MG63 (cell line): ENCODE measurements around the gene NR4A3. TPM values are rescaled to one million over a fixed set of nuclear protein-coding genes. Genes with fewer than 3 reads are reported as not detected.
"Not testable (repeated sequence)": the region's sequence is repeated elsewhere in the genome, so short reads cannot be mapped to it uniquely, and the experiment has no call there.

Experiments used
- DNase-seq: peaks from one replicate; pipeline ENCODE4 v3.0.0-alpha.2; 2020
- H3K27me3 ChIP-seq: fragments of 250-450 bp; sonication (Bioruptor Pico); 2 replicates; pipeline ENCODE4 v1.5.1; 2020; ENCODE audit warnings: mild to moderate bottlenecking, moderate library complexity
- H3K36me3 ChIP-seq: fragments of 250-450 bp; sonication (Bioruptor Pico); 2 replicates; pipeline ENCODE4 v1.5.1; 2020; ENCODE audit warnings: mild to moderate bottlenecking, moderate library complexity
- H3K4me3 ChIP-seq: fragments of 250-450 bp; sonication (Bioruptor Pico); 2 replicates; pipeline ENCODE4 v1.5.1; 2020; ENCODE audit warnings: mild to moderate bottlenecking, moderate library complexity
- H3K9me3 ChIP-seq: fragments of 250-450 bp; sonication (Bioruptor Pico); 2 replicates; pipeline ENCODE4 v1.5.1; 2020; ENCODE audit warnings: mild to moderate bottlenecking, moderate library complexity
- total RNA-seq: library from RNA; depleted of rRNA; stranded (reverse); fragments of >200 nt; shearing (Covaris generic); gene quantifications from 2 replicates; pipeline ENCODE4 v1.2.3, GENCODE V29; 2014; ENCODE audit warnings: low replicate concordance

The NR4A3 gene
- total RNA-seq, 1 experiment from 2014 or later: not detected

- DNase-seq: no peak
- Histone ChIP-seq H3K27me3 (no peaks in the 10 kb centered on the region), H3K9me3 (no peaks in the 10 kb centered on the region), H3K4me3 (no peak overlapping the region), H3K36me3 (no peaks in the 10 kb centered on the region)
Observed at GRCh38 chr9:99855467-99856176, 33.9 kb downstream of the NR4A3 start.

GRCh38 chr9:99857576-99857975 is 35.9 kb downstream of the NR4A3 start:
- not testable (repeated sequence) for H3K36me3 ChIP-seq, H3K9me3 ChIP-seq, DNase-seq, H3K4me3 ChIP-seq, H3K27me3 ChIP-seq

GRCh38 chr9:99858087-99858486 is 36.4 kb downstream of the NR4A3 start:
- H3K27me3 ChIP-seq: no peaks in the 10 kb centered on the region
- no peak for DNase-seq
- no peak overlapping the region for H3K4me3 ChIP-seq
- no peaks in the 10 kb centered on the region for H3K36me3 ChIP-seq
- H3K9me3 ChIP-seq: no peaks in the 10 kb centered on the region

GRCh38 chr9:99859243-99859980 is 37.7 kb downstream of the NR4A3 start:
- H3K4me3 ChIP-seq: no peak overlapping the region

GRCh38 chr9:99860266-99860665 is 38.6 kb downstream of the NR4A3 start:
- no peaks in the 10 kb centered on the region for H3K36me3 ChIP-seq
- no peak overlapping the region for H3K4me3 ChIP-seq
- no peaks in the 10 kb centered on the region for H3K9me3 ChIP-seq
- no peaks in the 10 kb centered on the region for H3K27me3 ChIP-seq
- DNase-seq: no peak

More at GRCh38 chr9:99859243-99859980, 37.7 kb downstream of the NR4A3 start:
- Histone ChIP-seq H3K27me3 (no peaks in the 10 kb centered on the region), H3K9me3 (no peaks in the 10 kb centered on the region), H3K36me3 (no peaks in the 10 kb centered on the region)
- peak; percentile 7 for DNase-seq

- Histone ChIP-seq H3K9me3 (no peaks in the 10 kb centered on the region), H3K4me3 (no peak overlapping the region), H3K27me3 (no peaks in the 10 kb centered on the region), H3K36me3 (no peaks in the 10 kb centered on the region)
- no peak for DNase-seq
Observed at GRCh38 chr9:99863955-99864354, 42.3 kb downstream of the NR4A3 start.

- Histone ChIP-seq H3K36me3 (no peaks in the 10 kb centered on the region), H3K9me3 (no peaks in the 10 kb centered on the region), H3K27me3 (no peaks in the 10 kb centered on the region), H3K4me3 (no peak overlapping the region)
- no peak for DNase-seq
Observed at GRCh38 chr9:99866398-99866797, 44.7 kb downstream of the NR4A3 start.

- Histone ChIP-seq H3K9me3 (no peaks in the 10 kb centered on the region), H3K4me3 (no peak overlapping the region), H3K36me3 (no peaks in the 10 kb centered on the region), H3K27me3 (no peaks in the 10 kb centered on the region)
- DNase-seq: no peak
Observed at GRCh38 chr9:99867536-99867935, 45.9 kb downstream of the NR4A3 start.

GRCh38 chr9:99867968-99868367 is 46.3 kb downstream of the NR4A3 start:
- Histone ChIP-seq H3K27me3 (no peaks in the 10 kb centered on the region), H3K4me3 (no peak overlapping the region), H3K9me3 (no peaks in the 10 kb centered on the region), H3K36me3 (no peaks in the 10 kb centered on the region)
- DNase-seq: no peak

- Histone ChIP-seq H3K36me3 (no peaks in the 10 kb centered on the region), H3K4me3 (no peak overlapping the region)
- no peak for DNase-seq
Observed at GRCh38 chr9:99868845-99869244, 47.2 kb downstream of the NR4A3 start.

GRCh38 chr9:99870126-99870525 is 48.4 kb downstream of the NR4A3 start:
- H3K9me3 ChIP-seq: no peaks in the 10 kb centered on the region
- H3K36me3 ChIP-seq: no peaks in the 10 kb centered on the region
- no peaks in the 10 kb centered on the region for H3K27me3 ChIP-seq
- H3K4me3 ChIP-seq: no peak overlapping the region
- no peak for DNase-seq

More at GRCh38 chr9:99868845-99869244, 47.2 kb downstream of the NR4A3 start:
- Histone ChIP-seq H3K27me3 (no peaks in the 10 kb centered on the region), H3K9me3 (no peaks in the 10 kb centered on the region)

GRCh38 chr9:99873531-99873930 is 51.8 kb downstream of the NR4A3 start:
- no peak for DNase-seq
- Histone ChIP-seq H3K4me3 (no peak overlapping the region), H3K36me3 (no peaks in the 10 kb centered on the region), H3K9me3 (no peaks in the 10 kb centered on the region), H3K27me3 (no peaks in the 10 kb centered on the region)

GRCh38 chr9:99873943-99874584 is 52.4 kb downstream of the NR4A3 start:
- Histone ChIP-seq H3K36me3 (no peaks in the 10 kb centered on the region), H3K4me3 (no peak overlapping the region), H3K27me3 (no peaks in the 10 kb centered on the region), H3K9me3 (no peaks in the 10 kb centered on the region)
- DNase-seq: no peak

- H3K4me3 ChIP-seq: no peak overlapping the region
- H3K27me3 ChIP-seq: no peaks in the 10 kb centered on the region
- no peaks in the 10 kb centered on the region for H3K9me3 ChIP-seq
- DNase-seq: no peak
- H3K36me3 ChIP-seq: no peaks in the 10 kb centered on the region
Observed at GRCh38 chr9:99876190-99876589, 54.5 kb downstream of the NR4A3 start.

- Histone ChIP-seq H3K27me3 (no peaks in the 10 kb centered on the region), H3K4me3 (no peak overlapping the region), H3K9me3 (no peaks in the 10 kb centered on the region), H3K36me3 (no peaks in the 10 kb centered on the region)
- no peak for DNase-seq
Observed at GRCh38 chr9:99878651-99879050, 57.0 kb downstream of the NR4A3 start.

GRCh38 chr9:99881769-99882168 is 60.1 kb downstream of the NR4A3 start:
- Histone ChIP-seq H3K4me3 (no peak overlapping the region), H3K36me3 (no peaks in the 10 kb centered on the region), H3K9me3 (no peaks in the 10 kb centered on the region), H3K27me3 (no peaks in the 10 kb centered on the region)
- no peak for DNase-seq

GRCh38 chr9:99885747-99886146 is 64.1 kb downstream of the NR4A3 start:
- H3K4me3 ChIP-seq: no peak overlapping the region
- no peaks in the 10 kb centered on the region for H3K27me3 ChIP-seq
- no peaks in the 10 kb centered on the region for H3K9me3 ChIP-seq
- no peak for DNase-seq
- no peaks in the 10 kb centered on the region for H3K36me3 ChIP-seq
